Tibial nerve (tissue), 4 donors: ENCODE measurements around the gene CBY1.

Source experiments
- EP300 ChIP-seq, 2 donors: sonication (generic); formaldehyde crosslinking; IDR thresholded peaks; one replicate each; pipeline ENCODE4 v1.6.1; 2017; ENCODE audit warnings: antibody characterized with exemption in 2 of 2, mild to moderate bottlenecking in 1 of 2
- POLR2A ChIP-seq, 2 donors: fragments of 450-650 bp; IDR thresholded peaks; one replicate each; pipeline ENCODE4 v1.6.1; 2017; ENCODE audit warnings: antibody characterized with exemption in 2 of 2, mild to moderate bottlenecking in 2 of 2, moderate library complexity in 2 of 2
- TF ChIP-seq, protein P1 (sequence below), 5 experiments: fragments of 200-600 bp in 3 of 5; fragments of 450-650 bp in 2 of 5; sonication (generic) in 3 of 5; IDR thresholded peaks; one replicate each; pipeline ENCODE4 v1.5.1; 2016 to 2019; ENCODE audit warnings: antibody characterized with exemption in 5 of 5, mild to moderate bottlenecking in 3 of 5, moderate library complexity in 2 of 5

DNA sequence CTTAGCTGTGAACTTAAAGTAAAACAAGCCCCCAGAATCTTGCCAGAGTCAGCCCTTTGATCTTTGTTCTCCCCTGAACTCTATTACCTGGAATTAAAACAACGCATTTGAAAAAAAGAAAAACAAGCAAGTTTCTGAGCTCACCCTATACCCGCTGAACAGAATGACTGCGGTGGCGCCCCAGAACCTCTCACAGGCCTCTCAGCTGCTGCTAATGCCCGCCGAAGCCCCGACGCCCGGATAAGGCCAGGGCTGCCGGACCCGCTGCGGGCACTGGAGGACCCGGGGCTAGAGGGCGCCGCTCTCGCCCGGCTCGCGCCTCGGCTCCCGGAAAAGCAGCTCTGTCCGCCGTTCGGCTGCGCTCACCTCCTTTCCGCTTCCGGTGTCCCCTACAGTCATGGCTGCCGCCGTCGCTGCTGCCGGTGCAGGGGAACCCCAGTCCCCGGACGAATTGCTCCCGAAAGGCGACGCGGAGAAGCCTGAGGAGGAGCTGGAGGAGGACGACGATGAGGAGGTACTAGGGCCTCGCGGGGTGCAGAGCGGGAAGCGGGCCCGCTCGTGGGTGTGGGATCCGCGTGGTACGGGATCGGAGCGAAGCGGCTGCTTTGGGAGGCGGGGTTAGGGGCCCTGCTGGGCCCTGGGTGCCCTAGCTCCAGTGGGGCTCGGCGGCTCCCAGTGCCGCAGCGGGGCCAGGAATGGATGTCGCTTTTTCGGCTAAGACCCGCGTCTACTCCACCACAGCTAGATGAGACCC is 25.3 kb downstream of the CBY1 start, which contains the start of gene TOMM22:
- TF ChIP-seq POLR2A (IDR thresholded peaks at IDR 0.05) (peak in 1 of 2 donors; percentile 64), EP300 (IDR thresholded peaks at IDR 0.05) (peak; percentile 88 to 95)
- TF ChIP-seq, protein P1, sequence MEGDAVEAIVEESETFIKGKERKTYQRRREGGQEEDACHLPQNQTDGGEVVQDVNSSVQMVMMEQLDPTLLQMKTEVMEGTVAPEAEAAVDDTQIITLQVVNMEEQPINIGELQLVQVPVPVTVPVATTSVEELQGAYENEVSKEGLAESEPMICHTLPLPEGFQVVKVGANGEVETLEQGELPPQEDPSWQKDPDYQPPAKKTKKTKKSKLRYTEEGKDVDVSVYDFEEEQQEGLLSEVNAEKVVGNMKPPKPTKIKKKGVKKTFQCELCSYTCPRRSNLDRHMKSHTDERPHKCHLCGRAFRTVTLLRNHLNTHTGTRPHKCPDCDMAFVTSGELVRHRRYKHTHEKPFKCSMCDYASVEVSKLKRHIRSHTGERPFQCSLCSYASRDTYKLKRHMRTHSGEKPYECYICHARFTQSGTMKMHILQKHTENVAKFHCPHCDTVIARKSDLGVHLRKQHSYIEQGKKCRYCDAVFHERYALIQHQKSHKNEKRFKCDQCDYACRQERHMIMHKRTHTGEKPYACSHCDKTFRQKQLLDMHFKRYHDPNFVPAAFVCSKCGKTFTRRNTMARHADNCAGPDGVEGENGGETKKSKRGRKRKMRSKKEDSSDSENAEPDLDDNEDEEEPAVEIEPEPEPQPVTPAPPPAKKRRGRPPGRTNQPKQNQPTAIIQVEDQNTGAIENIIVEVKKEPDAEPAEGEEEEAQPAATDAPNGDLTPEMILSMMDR (IDR thresholded peaks at IDR 0.05), result peak in 4 of 5 experiments; percentile 52 to 84 (median 74)
